Posterior cingulate gyrus (tissue), 11 donors: Measurements from ENCODE around the gene CA6.
A peak's percentile ranks its signal among the peaks of the same experiment; 100 is the strongest.
"Not testable (repeated sequence)": the region's sequence is repeated elsewhere in the genome, so short reads cannot be mapped to it uniquely, and the experiment has no call there.

Experiments
- DNase-seq, 10 donors: peaks; one replicate each; pipeline versions ENCODE4 v3.0.0 to v3.0.0-alpha.2; 2020 to 2021; ENCODE audit warnings: mixed read lengths in 3 of 10
- intact Hi-C: fragments of 100-400 bp; cut with DNase I; formaldehyde crosslinking; loops from one replicate; pipeline ENCODE4 v1.15.1; 2023

Gene CA6

GRCh38 chr1:8966606-8967005, 20.9 kb downstream of the CA6 start:
- peak in 1 of 10 donors; percentile 40 for DNase-seq
- intact Hi-C loops: no loop called here

- DNase-seq: peak in 1 of 10 donors; percentile 25
These were observed 23.2 kb downstream of the CA6 start for GRCh38 chr1:8968902-8969301.

GRCh38 chr1:8969937-8970336, 24.3 kb downstream of the CA6 start:
- intact Hi-C loops: no loop called here

More at GRCh38 chr1:8968902-8969301, 23.2 kb downstream of the CA6 start:
- intact Hi-C loops: not testable (repeated sequence)

GRCh38 chr1:8970870-8971337, 25.2 kb downstream of the CA6 start:
- intact Hi-C loops: no loop called here
- DNase-seq: peak in 1 of 10 donors; percentile 15

More at GRCh38 chr1:8969937-8970336, 24.3 kb downstream of the CA6 start:
- DNase-seq: peak in 1 of 10 donors; percentile 24

GRCh38 chr1:8974551-8974950, 28.9 kb downstream of the CA6 start:
- intact Hi-C loops: no loop called here
- no peak for DNase-seq

- intact Hi-C loops: no loop called here
- DNase-seq: no peak
These were observed 30.7 kb downstream of the CA6 start for GRCh38 chr1:8976338-8976737.

GRCh38 chr1:8976896-8977450, 31.3 kb downstream of the CA6 start:
- peak in 1 of 10 donors; percentile 44 for DNase-seq
- intact Hi-C loops: no loop called here

- intact Hi-C loops: no loop called here
These were observed 35.0 kb downstream of the CA6 start for GRCh38 chr1:8980656-8981055.

GRCh38 chr1:8981169-8981568, 35.5 kb downstream of the CA6 start:
- intact Hi-C loops: no loop called here

More at GRCh38 chr1:8980656-8981055, 35.0 kb downstream of the CA6 start:
- no peak for DNase-seq

GRCh38 chr1:8984203-8984602, 38.5 kb downstream of the CA6 start:
- intact Hi-C loops: no loop called here
- no peak for DNase-seq

More at GRCh38 chr1:8981169-8981568, 35.5 kb downstream of the CA6 start:
- no peak for DNase-seq

GRCh38 chr1:8984990-8985389, 39.3 kb downstream of the CA6 start:
- intact Hi-C loops: loop anchor here (5.0 kb wide), 1 partner anchor 128 kb away; no protein-coding TSS in a partner anchor
- DNase-seq: peak in 1 of 10 donors; percentile 37

GRCh38 chr1:8985915-8986813, 40.5 kb downstream of the CA6 start:
- peak; percentile 58 to 97 (median 80) for DNase-seq
- intact Hi-C loops: loop anchor here (5.0 kb wide), 1 partner anchor 129 kb away; no protein-coding TSS in a partner anchor

- DNase-seq: peak in 2 of 10 donors; percentile 57 to 71
- intact Hi-C loops: loop anchor here (5.0 kb wide), 1 partner anchor 130 kb away; no protein-coding TSS in a partner anchor
These were observed 41.1 kb downstream of the CA6 start for GRCh38 chr1:8986814-8987190.

- intact Hi-C loops: loop anchor here (1.0 to 5.0 kb wide), 2 partner anchors 70 to 131 kb away; no protein-coding TSS in a partner anchor
- peak; percentile 55 to 96 (median 78) for DNase-seq
These were observed 42.4 kb downstream of the CA6 start for GRCh38 chr1:8987881-8988617.

GRCh38 chr1:8988618-8988967, 42.9 kb downstream of the CA6 start:
- intact Hi-C loops: loop anchor here (1.0 to 5.0 kb wide), 2 partner anchors 70 to 131 kb away; no protein-coding TSS in a partner anchor
- DNase-seq: peak in 2 of 10 donors; percentile 39 to 59

GRCh38 chr1:8989061-8989460, 43.4 kb downstream of the CA6 start:
- peak in 2 of 10 donors; percentile 61 to 72 for DNase-seq
- intact Hi-C loops: loop anchor here (5.0 kb wide), 1 partner anchor 132 kb away; no protein-coding TSS in a partner anchor

- intact Hi-C loops: loop anchor here (5.0 kb wide), 1 partner anchor 133 kb away; no protein-coding TSS in a partner anchor
- peak in 2 of 10 donors; percentile 46 to 52 for DNase-seq
These were observed 44.2 kb downstream of the CA6 start for GRCh38 chr1:8989821-8990220.

- peak in 1 of 10 donors; percentile 31 for DNase-seq
- intact Hi-C loops: no loop called here
These were observed 47.4 kb downstream of the CA6 start for GRCh38 chr1:8992936-8993687.

GRCh38 chr1:8993962-8994675, 48.5 kb downstream of the CA6 start:
- DNase-seq: peak in 2 of 10 donors; percentile 26 to 28
- intact Hi-C loops: not testable (repeated sequence)
